ENCODE data around the gene RAB39A.
A peak's percentile ranks its signal among the peaks of the same experiment; 100 is the strongest.
"Not testable (repeated sequence)": the region's sequence is repeated elsewhere in the genome, so short reads cannot be mapped to it uniquely, and the experiment has no call there.

Gene RAB39A, protein sequence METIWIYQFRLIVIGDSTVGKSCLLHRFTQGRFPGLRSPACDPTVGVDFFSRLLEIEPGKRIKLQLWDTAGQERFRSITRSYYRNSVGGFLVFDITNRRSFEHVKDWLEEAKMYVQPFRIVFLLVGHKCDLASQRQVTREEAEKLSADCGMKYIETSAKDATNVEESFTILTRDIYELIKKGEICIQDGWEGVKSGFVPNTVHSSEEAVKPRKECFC

DNA sequence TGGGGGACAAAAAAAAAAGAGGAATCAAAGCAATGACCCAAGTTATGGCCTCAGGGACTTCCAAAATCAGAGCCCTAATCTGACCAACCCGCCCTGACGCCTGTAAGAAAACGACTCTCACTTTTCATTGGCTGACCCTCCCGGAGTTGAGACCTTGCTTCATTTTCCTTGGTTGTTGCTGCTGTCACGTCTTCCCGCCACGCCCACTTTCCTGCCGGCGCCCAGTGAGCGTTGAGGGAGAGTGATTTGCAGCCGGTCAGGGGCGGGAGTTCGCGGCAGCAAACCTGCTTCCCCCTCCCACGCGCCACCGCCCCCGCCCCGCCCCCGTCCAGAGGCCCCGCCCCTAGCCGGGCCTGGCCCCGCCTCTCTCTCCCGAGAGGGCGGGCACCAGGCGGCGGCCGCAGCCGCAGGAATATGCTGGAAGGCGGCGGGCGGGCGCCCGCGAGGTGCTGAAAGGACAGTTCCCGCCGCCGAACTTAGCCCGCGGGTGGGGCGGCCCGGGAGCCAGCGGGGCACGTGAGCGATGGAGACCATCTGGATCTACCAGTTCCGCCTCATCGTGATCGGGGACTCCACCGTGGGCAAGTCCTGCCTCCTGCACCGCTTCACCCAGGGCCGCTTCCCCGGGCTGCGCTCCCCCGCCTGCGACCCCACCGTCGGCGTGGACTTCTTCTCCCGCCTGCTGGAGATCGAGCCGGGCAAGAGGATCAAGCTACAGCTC, at the start of gene RAB39A:
TSS of gene RAB39A (plus strand) at position 403 of the 721 bp plus-strand sequence. CDS start at position 524, 121 bp downstream.
- peak; percentile 33 to 34 for DNase-seq (ENCODE audit: low read depth in 1 of 2, low spot score in 1 of 2)

DNA sequence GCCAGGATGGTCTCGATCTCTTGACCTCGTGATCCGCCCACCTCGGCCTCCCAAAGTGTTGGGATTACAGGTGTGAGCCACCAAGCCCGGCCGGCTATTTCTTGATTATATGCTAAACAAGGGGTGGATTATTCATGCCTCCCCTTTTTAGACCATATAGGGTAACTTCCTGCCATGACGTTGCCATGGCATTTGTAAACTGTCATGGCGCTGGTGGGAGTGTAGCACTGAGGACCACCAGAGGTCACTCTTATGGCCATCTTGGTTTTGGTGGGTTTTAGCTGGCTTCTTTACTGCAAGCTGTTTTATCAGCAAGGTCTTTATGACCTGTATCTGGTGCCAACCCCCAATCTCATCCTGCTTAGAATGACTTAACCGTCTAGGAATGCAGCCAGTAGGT, 46.8 kb upstream of the RAB39A start:
- DNase-seq (ENCODE audit: low read depth in 1 of 2, low spot score in 1 of 2), result not testable (repeated sequence)

DNA sequence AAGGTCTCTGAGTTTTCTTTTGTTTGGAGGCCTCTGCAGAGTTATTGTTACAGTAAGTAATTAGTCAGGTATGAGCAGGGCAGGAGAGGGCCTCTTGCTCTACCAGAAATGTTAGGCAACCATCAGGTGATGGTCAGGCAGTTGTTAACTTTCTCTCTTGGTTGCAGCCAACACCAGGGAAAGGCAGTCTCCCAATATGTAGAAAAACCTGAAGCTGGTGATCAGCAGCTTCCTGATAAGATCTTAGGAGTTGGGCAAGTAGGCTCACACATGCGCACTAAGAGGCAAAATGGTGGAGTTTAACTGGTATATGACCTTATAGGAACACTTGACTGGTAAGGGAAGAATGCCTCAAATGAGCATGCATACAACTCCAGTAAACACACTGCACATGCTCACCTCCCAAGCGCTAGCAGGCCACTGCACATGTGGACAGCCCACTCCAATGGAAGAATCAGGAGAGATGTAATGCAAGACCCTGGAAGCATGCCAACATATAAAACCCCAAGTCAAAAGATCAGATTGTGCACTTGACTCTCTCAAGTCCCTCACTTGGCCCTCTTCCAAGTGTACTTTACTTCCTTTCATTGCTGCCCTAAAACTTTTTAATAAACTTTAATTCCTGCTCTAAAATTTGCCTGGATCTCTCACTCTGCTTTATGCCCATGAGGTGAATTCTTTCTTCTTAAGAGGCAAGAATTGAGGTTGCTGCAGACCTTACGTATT, 46.0 kb upstream of the RAB39A start:
- DNase-seq (ENCODE audit: low read depth in 1 of 2, low spot score in 1 of 2), result no peak

DNA sequence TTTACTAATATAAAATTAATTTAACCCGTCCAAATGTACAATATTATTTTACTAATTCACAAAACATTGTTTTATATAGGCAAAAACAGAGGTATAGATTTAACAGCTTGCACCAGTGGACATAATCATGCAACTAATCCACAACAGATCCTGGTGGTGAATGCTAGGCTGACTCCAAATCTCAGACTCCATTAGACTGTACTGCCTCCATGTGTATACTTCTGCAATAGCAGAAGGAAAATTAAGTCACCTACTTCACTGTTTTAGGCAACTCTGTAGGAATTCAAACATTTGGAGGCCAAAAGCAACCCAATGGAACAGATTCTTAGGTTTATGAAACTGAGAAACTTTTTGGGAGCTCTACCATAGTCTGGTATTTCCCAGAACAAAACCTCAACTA, 30.0 kb upstream of the RAB39A start:
- DNase-seq (ENCODE audit: low read depth in 1 of 2, low spot score in 1 of 2), result no peak

DNA sequence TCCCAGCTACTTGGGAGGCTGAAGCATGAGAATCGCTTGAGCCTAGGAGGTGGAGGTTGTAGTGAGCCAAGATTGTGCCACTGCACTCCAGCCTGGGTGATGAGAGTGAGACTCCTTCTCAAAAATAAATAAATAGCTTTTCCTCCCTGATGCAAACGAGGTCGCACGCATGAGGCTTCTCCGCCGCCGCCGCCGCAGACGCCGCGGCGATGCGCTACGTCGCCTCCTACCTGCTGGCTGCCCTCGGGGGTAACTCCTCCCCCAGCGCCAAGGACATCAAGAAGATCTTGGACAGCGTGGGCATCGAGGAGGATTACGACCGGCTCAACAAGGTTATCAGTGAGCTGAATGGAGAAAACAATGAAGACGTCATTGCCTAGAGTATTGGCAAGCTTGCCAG, 20.0 kb upstream of the RAB39A start:
- no peak for DNase-seq (ENCODE audit: low read depth in 1 of 2, low spot score in 1 of 2)

DNA sequence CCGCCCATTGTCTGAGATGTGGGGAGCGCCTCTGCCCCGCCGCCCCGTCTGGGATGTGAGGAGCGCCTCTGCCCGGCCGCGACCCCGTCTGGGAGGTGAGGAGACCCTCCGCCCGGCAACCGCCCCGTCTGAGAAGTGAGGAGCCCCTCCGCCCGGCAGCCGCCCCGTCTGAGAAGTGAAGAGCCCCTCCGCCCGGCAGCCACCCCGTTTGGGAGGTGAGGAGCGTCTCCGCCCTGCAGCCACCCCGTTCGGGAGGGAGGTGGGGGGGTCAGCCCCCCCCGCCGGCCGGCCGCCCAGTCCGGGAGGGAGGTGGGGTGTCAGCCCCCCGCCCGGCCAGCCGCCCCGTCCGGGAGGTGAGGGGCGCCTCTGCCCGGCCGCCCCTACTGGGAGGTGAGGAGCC, 15.8 kb upstream of the RAB39A start:
- not testable (repeated sequence) for DNase-seq (ENCODE audit: low read depth in 1 of 2, low spot score in 1 of 2)

DNA sequence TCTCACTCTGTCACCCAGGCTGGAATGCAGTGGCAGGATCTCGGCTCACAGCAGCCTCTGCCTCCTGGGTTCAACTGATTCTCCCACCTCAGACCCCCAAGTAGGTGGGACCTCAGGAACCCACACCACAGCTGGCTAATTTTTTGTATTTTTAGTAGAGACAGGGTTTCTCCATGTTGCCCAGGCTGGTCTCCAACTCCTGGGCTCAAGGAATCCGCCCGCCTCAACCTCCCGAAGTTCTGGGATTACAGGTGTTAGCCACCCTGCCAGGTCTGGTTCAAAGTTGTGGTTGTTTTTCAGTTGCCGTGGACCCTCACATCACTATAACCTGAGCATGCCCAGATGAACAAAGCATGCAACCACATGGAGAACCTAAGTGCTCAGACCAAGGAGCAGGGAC, 13.0 kb upstream of the RAB39A start:
- DNase-seq (ENCODE audit: low read depth in 1 of 2, low spot score in 1 of 2), result no peak

DNA sequence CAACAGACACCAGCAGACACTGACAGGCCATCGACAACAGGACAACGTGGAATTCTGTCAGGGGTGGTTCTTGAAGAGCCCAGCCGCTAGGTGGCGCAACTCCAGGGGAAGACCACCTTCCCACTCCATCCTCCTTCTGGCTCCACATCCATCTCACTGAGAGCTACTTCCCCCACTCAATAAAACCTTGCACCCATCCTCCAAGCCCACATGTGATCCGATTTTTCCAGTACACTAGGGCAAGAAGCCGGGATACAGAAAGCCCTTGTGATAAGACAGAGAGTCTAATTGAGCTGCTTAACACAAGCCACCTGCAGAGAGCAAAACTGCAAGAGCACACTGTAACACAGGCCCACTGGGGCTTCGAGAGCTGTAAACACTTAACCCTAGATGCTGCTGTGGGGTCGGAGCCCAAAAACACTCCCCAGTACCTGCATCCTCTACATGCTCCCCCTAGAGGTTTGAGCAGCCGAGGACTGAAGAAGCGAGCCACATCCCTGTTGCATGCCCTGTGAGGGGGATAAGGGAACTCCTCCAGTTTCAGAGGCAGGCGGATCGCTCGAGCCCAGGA, 11.5 kb upstream of the RAB39A start:
- no peak for DNase-seq (ENCODE audit: low read depth in 1 of 2, low spot score in 1 of 2)

DNA sequence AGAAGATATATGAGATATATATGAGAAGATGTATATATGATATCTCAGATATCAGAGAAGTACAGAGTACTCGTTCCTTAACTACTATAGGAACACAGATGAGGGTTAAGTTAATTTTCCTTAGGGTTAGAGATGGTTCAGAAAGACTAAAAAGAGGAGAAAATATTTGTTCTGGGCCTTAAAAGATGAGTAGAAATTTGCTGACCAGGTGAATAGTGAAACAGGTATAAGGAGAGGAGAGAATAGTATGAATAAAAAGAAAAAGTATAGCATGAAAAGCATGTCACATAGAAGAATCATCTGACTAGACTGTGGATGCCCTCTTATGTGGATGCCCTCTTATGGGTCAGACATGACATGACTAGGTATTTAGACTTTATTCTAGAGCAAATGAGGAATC, 6.3 kb upstream of the RAB39A start:
- DNase-seq (ENCODE audit: low read depth in 1 of 2, low spot score in 1 of 2), result no peak

DNA sequence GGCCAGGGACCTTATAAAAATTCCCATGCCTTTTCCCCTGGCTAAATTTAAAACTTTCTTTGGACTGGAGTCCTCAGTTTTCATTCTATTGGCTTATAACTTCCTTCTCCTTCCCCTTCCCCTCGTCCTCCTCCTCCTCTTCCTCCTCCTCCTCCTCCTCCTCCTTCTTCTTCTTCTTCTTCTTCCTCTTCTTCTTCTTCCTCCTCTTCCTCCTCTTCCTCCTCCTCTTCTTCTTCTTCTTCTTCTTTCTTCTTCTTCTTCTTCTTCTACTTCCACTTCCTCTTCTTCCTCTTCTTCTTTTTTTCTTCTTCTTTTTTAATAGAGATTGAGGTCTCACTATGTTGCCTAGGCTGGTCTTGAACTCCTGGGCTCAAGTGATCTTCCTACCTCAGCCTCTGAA, 4.7 kb upstream of the RAB39A start:
- not testable (repeated sequence) for DNase-seq (ENCODE audit: low read depth in 1 of 2, low spot score in 1 of 2)

DNA sequence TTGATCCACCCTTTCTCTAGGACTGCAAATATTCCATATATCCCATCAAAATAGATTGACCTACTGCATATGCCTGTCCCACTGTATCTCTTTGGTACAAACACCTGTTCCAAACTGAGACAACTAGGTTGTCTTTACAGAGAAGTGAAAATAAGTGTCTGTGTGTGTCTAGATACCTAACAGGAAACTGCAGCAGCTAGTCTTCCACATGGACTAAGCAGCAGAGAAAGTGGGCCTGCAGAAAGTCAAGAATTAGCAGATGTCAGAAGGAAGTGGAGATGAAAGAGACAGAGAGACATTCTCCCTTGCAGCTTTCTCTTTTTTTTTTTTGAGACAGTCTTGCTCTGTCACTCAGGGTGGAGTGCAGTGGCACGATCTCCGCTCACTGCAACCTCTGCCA, 3.9 kb upstream of the RAB39A start:
- DNase-seq (ENCODE audit: low read depth in 1 of 2, low spot score in 1 of 2), result no peak

DNA sequence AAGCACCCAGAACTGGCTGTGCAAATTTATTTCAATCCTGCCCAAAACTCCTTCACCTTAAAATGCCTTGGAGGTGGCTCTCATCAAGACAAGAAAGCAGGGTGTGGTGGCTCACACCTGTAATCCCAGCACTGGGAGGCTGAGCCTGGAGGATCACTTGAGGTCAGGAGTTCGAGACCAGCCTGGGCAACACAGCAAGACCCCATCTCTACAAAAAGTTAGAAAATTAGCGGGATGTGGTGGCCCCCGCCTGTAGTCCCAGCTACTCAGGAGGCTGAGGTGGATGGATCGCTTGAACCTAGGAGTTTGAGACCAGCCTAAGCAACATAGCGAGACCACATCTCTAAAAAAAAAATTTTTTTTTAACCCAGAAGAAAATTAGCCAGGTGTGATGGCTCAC, 689 bp upstream of the RAB39A start:
- DNase-seq (ENCODE audit: low read depth in 1 of 2, low spot score in 1 of 2), result no peak

DNA sequence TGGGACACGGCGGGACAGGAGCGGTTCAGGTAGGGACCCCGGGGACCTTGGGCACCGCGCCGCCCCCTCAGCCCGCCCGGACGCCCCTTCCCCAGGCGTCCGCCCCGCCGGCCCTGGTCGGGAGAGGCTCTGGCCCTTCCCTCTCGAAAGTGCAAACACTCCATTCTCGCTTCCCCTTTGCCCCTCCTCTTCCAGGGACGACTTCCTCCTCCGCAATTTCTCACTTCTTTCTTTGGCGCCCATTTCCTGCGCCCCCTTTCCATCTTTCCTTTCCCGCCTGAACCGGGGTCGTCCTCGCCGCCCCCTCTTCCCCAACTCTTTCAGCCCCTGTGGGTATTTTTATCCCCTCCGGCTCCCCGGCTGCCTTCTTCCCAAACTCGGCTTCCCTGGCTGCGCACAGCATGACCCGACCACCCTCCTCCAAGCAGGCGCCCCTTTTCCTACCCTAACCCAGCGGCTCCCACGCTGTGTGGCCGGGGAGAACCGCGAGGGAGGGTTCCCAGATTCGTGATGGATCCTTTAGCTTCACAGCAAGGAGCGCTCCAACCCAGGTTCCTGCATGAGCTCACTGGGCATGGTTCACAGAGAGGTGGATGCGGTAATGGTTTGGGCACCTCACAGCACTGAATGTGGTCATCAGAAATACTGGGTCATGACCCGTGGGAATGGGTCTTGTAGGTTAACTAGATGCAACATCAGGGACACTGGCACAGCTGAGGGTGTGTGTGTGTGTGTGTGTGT, 689 bp downstream of the RAB39A start:
- no peak for DNase-seq (ENCODE audit: low read depth in 1 of 2, low spot score in 1 of 2)

DNA sequence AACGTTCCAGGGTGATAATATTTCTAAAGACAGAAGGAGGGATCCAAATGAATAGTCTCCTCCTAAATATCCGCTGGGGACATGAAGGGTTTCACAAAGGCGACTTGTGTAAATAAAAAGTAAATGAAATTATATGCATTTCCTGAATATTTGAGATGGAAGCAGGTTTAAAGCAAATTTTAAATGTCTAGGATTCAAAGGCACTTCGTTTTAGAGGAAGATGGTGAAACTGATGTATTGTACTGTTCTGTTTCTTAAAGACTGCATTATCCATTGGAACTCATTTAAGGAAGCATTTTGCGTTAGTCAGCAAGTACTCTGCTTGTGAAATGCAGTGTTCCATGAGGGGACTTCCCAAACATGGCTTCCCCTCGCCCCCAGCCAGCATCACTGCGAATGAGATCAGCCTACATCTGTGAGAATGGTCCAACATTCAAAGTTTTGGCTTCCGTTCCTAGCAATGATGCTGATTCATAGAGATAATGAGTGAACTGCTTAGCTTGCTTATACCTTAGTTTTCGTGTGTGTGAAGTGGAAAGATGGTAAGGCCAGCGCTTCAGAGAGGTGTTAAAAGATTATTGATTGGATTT, 1.5 kb downstream of the RAB39A start:
- no peak for DNase-seq (ENCODE audit: low read depth in 1 of 2, low spot score in 1 of 2)

DNA sequence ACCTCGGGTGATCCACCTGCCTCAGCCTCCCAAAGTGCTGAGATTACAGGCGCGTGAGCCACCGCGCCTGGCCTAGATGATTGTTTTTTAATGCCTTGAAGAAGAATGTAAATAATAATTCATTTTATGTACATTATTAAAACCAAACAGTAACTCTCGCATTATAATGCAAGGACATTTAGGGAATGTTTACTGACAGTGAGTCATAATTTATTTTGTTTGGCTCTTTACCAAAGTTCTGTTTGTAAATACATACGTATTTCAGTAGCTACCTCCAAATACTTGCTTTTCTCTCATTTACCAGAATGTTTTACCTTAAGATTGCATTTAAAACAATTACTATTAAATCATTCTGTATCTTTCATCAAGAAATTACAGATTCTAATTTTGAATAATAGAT, 3.0 kb downstream of the RAB39A start:
- DNase-seq (ENCODE audit: low read depth in 1 of 2, low spot score in 1 of 2), result no peak

DNA sequence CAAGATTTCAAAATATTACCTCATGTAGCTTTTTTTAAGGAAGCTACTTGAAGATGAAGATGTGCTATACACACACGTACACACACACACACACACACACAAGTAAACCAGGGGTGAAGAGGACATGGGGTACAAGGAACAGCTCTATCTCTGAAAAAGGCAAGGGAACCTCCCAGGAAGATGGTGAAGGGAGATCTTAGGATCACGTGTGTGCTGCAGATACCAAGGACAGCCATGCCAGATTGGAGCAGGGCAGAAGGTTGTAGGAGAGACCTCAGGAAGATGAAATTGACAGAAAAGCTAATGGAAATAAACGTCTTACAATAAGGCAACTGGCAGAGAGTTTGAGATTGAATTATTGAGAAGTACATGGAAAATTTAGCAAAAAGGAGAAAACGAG, 19.7 kb downstream of the RAB39A start:
- no peak for DNase-seq (ENCODE audit: low read depth in 1 of 2, low spot score in 1 of 2)

DNA sequence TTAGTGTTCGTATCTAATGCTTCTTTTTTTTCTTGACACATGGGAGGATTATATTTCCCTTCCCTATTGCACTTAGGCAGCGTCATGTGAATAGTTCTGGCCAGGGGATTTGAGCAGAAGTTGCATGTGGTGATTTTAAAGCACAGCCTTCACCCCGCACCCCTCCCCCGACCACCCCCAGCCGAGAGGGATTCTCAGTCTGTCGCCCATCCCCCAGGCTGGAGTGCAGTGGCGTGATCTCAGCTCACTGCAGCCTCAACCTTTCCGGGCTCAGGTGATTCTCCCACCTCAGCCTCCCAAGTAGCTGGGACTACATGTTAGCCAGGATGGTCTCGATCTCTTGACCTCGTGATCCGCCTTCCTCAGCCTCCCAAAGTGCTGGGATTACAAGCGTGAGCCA, 20.1 kb downstream of the RAB39A start:
- DNase-seq (ENCODE audit: low read depth in 1 of 2, low spot score in 1 of 2), result not testable (repeated sequence)

DNA sequence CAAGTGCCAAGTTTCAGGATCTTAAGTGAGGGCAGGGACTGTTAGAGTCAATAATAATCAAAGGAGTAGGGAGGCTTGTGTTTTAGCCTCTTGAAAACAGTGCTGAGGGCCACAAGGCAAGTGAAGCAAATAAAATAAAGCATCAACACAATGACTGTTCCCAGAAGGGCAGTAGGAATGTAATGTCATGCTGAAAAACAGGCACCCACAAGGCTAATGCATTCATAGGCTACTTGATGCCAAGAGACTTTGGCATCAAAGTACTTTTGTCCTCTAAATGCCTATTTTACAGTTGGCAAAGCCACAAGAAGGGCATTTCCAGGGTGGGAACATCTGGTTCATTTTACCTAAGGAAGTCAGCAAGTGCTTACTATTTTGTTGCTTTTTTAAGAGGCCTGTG, 22.9 kb downstream of the RAB39A start:
- DNase-seq (ENCODE audit: low read depth in 1 of 2, low spot score in 1 of 2), result no peak

DNA sequence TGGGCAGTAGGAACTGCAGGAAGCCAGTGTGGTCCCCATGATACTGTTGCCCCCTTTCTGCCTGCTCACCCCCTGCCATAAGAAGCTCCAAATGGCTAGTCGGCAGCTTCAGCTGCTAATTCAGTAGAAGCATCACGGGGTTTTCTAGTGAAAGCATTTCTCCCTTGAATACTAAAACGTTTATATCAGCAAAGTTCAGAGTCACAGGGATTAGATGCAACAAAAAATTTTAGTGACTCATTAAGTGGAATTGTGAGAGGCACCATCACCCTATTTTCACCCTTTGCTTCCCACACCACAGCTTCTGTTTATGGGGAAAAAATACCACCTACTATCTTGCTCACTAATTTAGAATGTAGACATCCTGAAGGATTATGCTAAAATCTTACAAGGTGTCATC, 25.2 kb downstream of the RAB39A start:
- no peak for DNase-seq (ENCODE audit: low read depth in 1 of 2, low spot score in 1 of 2)

DNA sequence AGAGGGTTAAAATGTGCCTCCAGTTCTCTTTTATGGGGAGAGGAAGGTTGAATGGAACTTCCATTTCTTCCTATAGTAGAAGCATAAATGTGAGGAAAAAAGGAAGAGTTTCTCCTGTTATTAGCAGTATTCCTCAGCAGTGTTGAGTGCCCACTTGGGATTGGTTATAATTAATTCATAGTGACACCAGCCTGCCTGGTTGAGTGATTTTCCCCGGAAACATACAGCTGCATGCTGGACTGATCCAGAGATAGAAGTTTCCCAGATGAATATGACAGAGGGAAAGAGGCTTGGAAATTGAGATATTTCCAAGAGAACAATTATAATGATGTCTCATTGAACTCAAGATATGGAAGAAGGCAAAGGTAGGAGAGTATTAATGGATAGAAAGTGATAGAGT, 28.3 kb downstream of the RAB39A start:
- no peak for DNase-seq (ENCODE audit: low read depth in 1 of 2, low spot score in 1 of 2)

DNA sequence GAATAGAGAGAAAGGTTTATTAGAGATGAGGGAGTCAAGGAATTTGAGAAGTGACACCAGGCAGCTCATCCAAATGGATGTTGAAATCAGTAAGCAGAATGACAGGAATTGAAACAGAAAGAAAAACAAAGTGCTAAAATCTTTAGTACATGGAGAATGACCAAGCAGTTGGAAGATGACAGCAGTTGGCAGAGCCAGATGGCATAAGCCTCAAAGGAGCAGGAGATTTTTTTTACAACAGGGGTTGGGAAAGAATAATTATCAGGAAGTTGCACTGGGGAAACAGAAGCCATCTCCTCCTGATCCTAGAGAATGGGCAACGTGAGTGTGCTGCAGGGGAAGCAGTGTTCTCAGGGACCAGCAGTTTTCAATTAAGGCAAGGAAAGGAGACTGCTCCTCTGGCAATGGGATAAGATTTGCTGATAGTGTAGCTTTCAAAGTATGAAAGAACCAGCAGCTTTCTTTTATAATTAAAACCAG, 28.9 kb downstream of the RAB39A start:
- no peak for DNase-seq (ENCODE audit: low read depth in 1 of 2, low spot score in 1 of 2)
